Measurements from ENCODE around the gene ARHGAP45.
A peak's percentile ranks its signal among the peaks of the same experiment; 100 is the strongest.

ARHGAP45 gene

GRCh38 chr19:1102407-1103131 lies 35.6 kb downstream of the ARHGAP45 start:
- peak; percentile 66 to 86 for DNase-seq (ENCODE audit: extremely low read depth in 1 of 2, low read depth in 1 of 2)

GRCh38 chr19:1103132-1103707 lies 36.3 kb downstream of the ARHGAP45 start:
- no peak for DNase-seq (ENCODE audit: extremely low read depth in 1 of 2, low read depth in 1 of 2)

- peak; percentile 96 to 97 for DNase-seq (ENCODE audit: extremely low read depth in 1 of 2, low read depth in 1 of 2)
Observed at GRCh38 chr19:1103708-1104310, 36.8 kb downstream of the ARHGAP45 start, which contains the start of gene GPX4. TSS of gene GPX4 (plus strand) at chr19:1103994. CDS start at chr19:1104044, 50 bp downstream.

- peak in 1 of 2 donors; percentile 61 for DNase-seq (ENCODE audit: extremely low read depth in 1 of 2, low read depth in 1 of 2)
Observed at GRCh38 chr19:1104311-1105007, 37.5 kb downstream of the ARHGAP45 start.

GRCh38 chr19:1105008-1105872 lies 38.3 kb downstream of the ARHGAP45 start:
- no peak for DNase-seq (ENCODE audit: extremely low read depth in 1 of 2, low read depth in 1 of 2)

GRCh38 chr19:1105873-1106840 lies 39.2 kb downstream of the ARHGAP45 start:
- no peak for DNase-seq (ENCODE audit: extremely low read depth in 1 of 2, low read depth in 1 of 2)

GRCh38 chr19:1106841-1107660 lies 40.1 kb downstream of the ARHGAP45 start:
- no peak for DNase-seq (ENCODE audit: extremely low read depth in 1 of 2, low read depth in 1 of 2)

- no peak for DNase-seq (ENCODE audit: extremely low read depth in 1 of 2, low read depth in 1 of 2)
Observed at GRCh38 chr19:1107661-1108261, 40.8 kb downstream of the ARHGAP45 start.

GRCh38 chr19:1108291-1109031 lies 41.5 kb downstream of the ARHGAP45 start:
- no peak for DNase-seq (ENCODE audit: extremely low read depth in 1 of 2, low read depth in 1 of 2)

- DNase-seq (ENCODE audit: extremely low read depth in 1 of 2, low read depth in 1 of 2), result no peak
Observed at GRCh38 chr19:1109032-1109551, 42.1 kb downstream of the ARHGAP45 start.

GRCh38 chr19:1109697-1110671 lies 43.0 kb downstream of the ARHGAP45 start:
- DNase-seq (ENCODE audit: extremely low read depth in 1 of 2, low read depth in 1 of 2), result no peak

GRCh38 chr19:1110809-1111640 lies 44.1 kb downstream of the ARHGAP45 start:
- DNase-seq (ENCODE audit: extremely low read depth in 1 of 2, low read depth in 1 of 2), result no peak

- no peak for DNase-seq (ENCODE audit: extremely low read depth in 1 of 2, low read depth in 1 of 2)
Observed at GRCh38 chr19:1111641-1112267, 44.8 kb downstream of the ARHGAP45 start.

GRCh38 chr19:1112268-1113029 lies 45.5 kb downstream of the ARHGAP45 start:
- DNase-seq (ENCODE audit: extremely low read depth in 1 of 2, low read depth in 1 of 2), result no peak
